NCI-H2196 (cell line): ENCODE measurements around the gene SORCS2.

Experiments used
- DNase-seq: peaks from one replicate; lab custom pipeline; 2025; ENCODE audit not compliant: unreplicated experiment; lab: John Stamatoyannopoulos, UW

SORCS2 gene

GRCh38 chr4:7464259-7464655 lies 271.9 kb downstream of the SORCS2 start:
- no peak for DNase-seq

GRCh38 chr4:7465017-7465416 lies 272.7 kb downstream of the SORCS2 start:
- DNase-seq = no peak

- DNase-seq = no peak
Observed at GRCh38 chr4:7466215-7466614, 273.9 kb downstream of the SORCS2 start.

- no peak for DNase-seq
Observed at GRCh38 chr4:7466904-7467303, 274.6 kb downstream of the SORCS2 start.

GRCh38 chr4:7467471-7467870 lies 275.1 kb downstream of the SORCS2 start:
- no peak for DNase-seq

GRCh38 chr4:7469023-7469422 lies 276.7 kb downstream of the SORCS2 start:
- DNase-seq = no peak

- DNase-seq = no peak
Observed at GRCh38 chr4:7470111-7470510, 277.8 kb downstream of the SORCS2 start.

GRCh38 chr4:7470522-7471128 lies 278.3 kb downstream of the SORCS2 start:
- DNase-seq = no peak

GRCh38 chr4:7472442-7473013 lies 280.2 kb downstream of the SORCS2 start:
- no peak for DNase-seq

- DNase-seq = no peak
Observed at GRCh38 chr4:7473081-7473480, 280.7 kb downstream of the SORCS2 start.

- no peak for DNase-seq
Observed at GRCh38 chr4:7474320-7474719, 282.0 kb downstream of the SORCS2 start.

GRCh38 chr4:7475207-7475606 lies 282.9 kb downstream of the SORCS2 start:
- no peak for DNase-seq

GRCh38 chr4:7476820-7477219 lies 284.5 kb downstream of the SORCS2 start:
- no peak for DNase-seq

GRCh38 chr4:7477695-7478094 lies 285.4 kb downstream of the SORCS2 start:
- DNase-seq = no peak

GRCh38 chr4:7478665-7479064 lies 286.3 kb downstream of the SORCS2 start:
- DNase-seq = no peak

- DNase-seq = no peak
Observed at GRCh38 chr4:7480423-7480822, 288.1 kb downstream of the SORCS2 start.

- DNase-seq = no peak
Observed at GRCh38 chr4:7481227-7481626, 288.9 kb downstream of the SORCS2 start.

GRCh38 chr4:7485096-7485495 lies 292.8 kb downstream of the SORCS2 start:
- DNase-seq = no peak

- DNase-seq = no peak
Observed at GRCh38 chr4:7486101-7486500, 293.8 kb downstream of the SORCS2 start.

GRCh38 chr4:7487502-7487901 lies 295.2 kb downstream of the SORCS2 start:
- no peak for DNase-seq

- no peak for DNase-seq
Observed at GRCh38 chr4:7487998-7488671, 295.8 kb downstream of the SORCS2 start.

GRCh38 chr4:7491915-7492314 lies 299.6 kb downstream of the SORCS2 start:
- no peak for DNase-seq
